Kidney tubule cell (primary cell): ENCODE measurements around the gene PTPRU.
"Not testable (repeated sequence)": the region's sequence is repeated elsewhere in the genome, so short reads cannot be mapped to it uniquely, and the experiment has no call there.

Experiments used
- DNase-seq: peaks from one replicate; pipeline ENCODE4 v3.0.0-alpha.2; 2018; ENCODE audit warnings: low spot score

PTPRU gene

DNA sequence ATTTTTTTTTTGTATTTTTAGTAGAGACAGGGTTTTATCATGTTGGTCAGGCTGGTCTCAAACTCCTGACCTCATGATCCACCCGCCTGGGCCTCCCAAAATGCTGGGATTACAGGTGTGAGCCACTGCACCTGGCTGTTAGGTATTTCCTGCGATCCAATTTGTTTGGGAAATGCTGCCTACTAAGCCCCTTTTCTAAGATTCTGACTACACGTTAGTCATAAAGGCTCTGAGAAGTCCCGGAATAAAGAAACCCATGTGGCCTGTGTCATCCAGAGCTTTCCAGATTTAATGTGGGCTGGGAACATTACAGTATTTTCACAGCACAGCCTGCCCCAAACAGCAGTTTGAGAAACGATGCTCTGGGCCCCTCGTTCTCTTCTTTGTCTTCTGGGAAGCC lies 14.1 kb upstream of the PTPRU start:
- DNase-seq: not testable (repeated sequence)

DNA sequence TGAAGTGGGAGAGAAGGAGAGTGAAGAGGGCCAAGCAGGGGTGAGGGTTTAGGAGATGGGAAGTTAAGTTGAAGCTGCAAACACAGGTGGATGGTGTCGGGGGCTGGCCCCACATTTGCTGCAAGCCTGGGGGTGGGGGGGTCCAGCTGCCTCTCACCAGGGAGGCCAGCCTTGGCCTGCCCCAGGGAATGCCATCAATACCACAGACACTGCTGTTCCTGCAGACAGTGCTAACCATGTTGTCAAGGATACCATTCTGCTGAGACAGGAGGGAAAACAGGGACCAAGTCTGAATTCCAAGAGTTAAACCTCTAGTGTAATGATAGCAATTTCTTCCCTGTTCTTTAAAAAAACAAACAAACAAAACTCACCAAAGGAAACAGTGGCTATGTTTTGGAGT lies 13.6 kb upstream of the PTPRU start:
- DNase-seq: no peak

DNA sequence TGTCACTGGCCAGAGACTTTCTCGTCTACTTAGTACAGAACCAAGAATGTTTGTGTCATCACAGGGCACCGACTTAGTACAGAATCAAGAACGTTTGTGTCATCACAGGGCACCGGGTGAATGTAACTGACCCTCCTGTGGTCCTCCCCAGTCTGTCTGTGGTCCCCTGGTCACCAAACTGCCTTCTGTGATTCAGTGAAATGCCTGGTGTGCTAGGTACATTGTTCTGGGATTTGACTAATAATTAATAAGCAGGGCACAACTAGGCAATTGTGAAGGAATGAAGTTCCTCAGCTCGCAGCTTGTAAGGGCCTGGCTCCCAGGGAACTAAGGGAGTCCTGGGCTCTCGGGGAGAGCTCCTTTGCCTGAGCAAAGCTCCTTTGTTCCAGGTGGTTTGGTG lies 12.8 kb upstream of the PTPRU start:
- peak; percentile 63 for DNase-seq

DNA sequence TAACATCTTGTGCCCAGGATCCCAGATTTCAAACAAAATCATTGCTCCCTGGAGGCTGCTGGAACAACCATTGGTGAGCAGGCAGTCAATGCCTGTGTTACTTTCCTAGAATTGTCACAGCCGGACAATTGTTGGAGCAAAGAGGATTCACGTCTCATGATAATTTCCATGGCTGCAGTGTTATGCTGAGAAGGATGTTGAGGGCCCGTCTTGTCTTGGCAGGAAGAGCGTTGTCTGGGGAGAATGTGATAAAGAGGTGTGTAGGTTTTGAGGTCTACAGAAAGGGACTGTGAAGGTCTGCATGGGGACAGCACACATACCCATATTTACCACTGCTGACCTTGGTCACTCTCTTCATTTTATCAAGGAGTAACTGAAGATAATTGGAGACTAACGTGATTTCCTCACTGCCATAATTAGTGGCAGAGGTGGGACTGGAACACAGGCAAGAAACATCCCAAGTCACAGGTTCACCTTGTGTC lies 11.9 kb upstream of the PTPRU start:
- no peak for DNase-seq

GRCh38 chr1:29225361-29225760 lies 11.0 kb upstream of the PTPRU start:
- no peak for DNase-seq

DNA sequence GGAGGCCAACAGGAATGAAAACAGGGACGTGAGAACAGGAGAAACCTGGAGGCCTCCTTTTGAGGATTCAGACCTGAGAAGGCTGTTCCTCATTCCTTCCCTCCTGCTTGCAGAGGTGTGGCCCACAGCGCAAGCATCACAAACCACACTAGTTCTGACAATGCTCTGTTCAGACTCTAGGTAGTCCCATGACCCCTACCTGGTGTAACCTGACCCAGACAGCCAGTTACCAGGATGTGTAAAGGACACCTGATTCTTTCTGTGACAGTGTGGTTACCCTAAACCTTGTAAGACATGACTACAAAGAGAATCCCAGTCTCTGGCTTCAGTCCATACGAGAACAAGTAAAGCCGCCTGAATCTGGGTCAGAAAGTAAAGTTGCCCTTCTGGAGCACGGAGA lies 8.8 kb upstream of the PTPRU start:
- peak; percentile 24 for DNase-seq

DNA sequence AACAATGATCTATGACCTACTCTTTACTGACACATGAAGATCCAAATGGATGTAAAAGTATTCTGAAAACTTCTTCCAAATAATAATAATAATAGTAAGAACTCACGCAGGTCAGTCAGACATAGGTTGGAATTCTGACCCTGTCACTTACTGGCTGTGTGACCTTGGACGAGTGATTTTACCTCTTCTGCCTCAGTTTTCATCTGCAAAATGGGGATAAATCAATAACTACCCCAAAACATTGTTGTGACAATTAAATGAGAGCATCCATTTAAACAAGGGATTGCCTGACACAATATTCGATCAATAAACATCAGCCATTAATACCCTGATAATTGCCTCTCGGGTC lies 6.1 kb upstream of the PTPRU start:
- no peak for DNase-seq

GRCh38 chr1:29230553-29231378 lies 5.6 kb upstream of the PTPRU start, which contains the start of gene MECR:
MECR (minus strand) TSS chr1:29230934; CDS start chr1:29230906, 28 bp downstream.
- DNase-seq: peak; percentile 90

DNA sequence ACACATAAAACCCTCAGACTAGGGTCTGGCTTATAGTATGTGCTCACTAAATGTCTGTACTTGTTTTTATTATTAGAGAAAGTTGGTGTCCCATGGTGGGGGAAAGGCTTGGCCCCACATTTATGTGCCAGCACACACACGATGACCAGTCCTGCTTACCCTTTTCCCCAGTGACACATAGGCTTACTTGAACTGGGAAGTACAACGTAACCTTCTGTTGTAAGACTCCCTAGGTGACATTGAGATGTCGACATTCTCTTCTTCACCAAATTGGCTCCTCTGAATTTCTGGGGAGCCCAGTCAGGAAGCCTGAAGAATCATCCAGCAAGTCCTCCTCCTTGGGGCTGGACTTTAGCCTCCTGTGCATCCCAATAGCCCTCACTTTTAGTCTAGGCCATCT lies 3.9 kb upstream of the PTPRU start:
- DNase-seq: no peak

GRCh38 chr1:29233693-29234092 lies 2.6 kb upstream of the PTPRU start:
- no peak for DNase-seq

DNA sequence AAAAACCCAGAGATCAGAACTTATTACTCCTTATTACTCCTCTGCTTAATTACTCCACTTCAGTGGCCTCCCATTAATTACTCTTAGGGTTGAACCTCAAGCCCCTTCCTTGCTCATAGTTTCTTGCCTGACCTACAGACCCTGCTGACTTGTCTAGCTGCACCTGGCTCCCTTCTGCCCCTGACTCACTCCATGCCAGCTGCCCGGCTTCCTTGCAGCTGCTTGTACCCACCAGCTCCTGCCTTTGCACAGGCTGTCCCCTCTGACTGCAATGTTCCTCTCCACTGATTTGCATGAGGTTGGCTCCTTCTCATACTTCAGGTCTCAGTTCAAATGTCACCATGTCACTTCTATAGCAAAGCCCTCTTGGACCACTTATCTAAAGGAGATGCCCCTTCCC lies 1.9 kb upstream of the PTPRU start:
- DNase-seq: no peak

- not testable (repeated sequence) for DNase-seq
These were observed 1.4 kb upstream of the PTPRU start for GRCh38 chr1:29234881-29235280.

DNA sequence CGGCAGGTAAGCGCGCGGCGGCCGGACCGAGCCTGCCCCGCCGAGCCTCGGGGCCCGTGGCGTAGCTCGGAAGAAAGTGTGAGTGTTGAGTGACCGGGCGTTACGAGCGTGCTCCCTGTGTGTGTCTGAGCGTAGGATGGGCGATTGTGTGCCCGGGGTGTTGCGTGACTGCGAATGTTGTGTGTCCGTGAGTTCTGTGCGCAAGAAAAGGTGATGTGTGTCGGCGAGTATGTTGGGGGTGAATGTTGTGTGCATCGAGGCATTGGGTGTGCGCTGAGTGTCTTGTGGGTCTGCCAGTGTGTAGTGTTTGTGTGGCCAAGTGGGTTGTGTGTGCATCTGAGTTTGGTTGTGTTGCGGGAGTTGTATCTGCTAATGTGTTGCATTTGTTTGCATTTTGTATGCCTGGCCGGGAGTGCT lies 398 bp downstream of the PTPRU start:
- DNase-seq: no peak

GRCh38 chr1:29237129-29237821 lies 953 bp downstream of the PTPRU start:
- DNase-seq: peak; percentile 46

GRCh38 chr1:29237852-29238619 lies 1.7 kb downstream of the PTPRU start:
- peak; percentile 20 for DNase-seq

DNA sequence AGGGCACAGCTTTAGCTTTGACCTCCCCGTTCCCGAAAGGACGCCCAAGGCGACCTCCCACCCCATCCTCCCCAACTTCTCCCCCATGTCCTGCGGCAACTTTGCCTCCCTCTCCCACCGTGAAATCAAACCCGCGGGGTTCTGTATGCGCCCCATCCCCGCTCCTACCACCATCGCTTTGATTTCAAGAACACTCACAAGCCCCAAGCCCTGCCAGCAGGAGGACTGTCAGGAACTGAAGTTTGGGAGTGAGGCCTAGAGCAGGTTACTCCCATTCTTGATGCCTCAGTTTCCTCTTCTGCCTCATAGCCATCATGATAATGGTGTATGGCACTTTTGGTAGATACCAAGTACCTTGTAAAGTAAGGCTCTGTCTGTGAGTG lies 2.3 kb downstream of the PTPRU start:
- DNase-seq: no peak

DNA sequence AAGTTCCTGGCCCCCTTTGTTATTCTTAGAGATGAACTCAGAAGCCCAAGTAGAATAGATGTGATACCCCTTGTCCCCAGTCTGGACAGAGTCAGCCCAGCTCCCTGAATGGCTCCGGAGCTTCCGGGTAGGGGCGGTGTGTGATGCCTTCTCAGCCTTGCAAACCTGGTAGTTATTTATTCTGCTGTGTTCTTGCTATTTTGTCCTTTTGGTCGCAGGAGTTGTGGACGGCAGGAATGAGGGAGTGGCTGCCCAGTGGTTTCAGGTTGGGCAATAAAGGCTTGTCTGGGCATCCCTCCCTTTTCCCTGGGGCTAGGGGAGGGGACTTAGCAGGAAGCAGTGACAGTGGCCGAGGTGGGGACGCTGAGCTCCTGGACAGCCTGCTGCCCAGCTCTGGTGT lies 2.8 kb downstream of the PTPRU start:
- DNase-seq: peak; percentile 63

DNA sequence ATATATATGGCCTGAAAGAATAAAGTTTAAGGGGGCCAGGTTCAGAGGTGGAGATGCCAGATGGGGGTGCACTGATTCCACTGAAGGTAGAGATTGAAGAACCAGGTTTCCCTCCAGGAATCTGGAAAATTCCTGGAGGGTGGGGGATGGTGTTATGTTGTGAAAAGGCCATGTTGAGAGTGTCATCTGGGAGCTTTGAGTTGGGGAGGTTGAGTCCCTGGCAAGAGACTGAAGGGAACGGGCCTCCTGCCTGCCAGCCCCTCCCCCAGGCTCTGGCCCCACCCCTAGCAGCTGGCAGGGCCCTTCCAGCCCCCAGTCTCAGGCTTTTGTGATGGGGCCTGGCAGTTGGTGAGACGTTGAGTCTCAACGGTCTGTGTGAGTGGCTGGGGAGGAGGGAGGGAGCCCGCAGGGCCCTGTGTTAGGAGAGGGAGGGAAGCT lies 4.1 kb downstream of the PTPRU start:
- no peak for DNase-seq

DNA sequence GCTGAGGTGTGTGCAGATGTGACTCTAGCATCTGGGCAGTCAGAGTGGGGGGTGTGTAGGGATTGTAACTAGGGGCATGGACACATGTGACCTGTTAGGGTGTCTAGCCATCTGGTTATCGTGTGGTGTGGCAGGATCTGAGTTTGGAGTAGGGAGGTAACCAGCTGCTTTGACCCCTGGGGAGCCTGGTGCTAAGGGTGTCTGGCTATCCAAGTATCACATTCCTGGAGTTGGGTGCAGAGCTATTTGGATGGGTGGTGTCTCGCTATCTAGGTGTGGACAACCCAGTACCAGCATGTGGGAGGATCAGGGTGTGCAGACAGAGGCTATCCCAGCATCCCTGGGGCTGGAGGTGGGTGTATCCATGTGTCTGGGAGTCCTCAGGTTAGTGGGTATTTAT lies 4.7 kb downstream of the PTPRU start:
- no peak for DNase-seq

- no peak for DNase-seq
These were observed 6.9 kb downstream of the PTPRU start for GRCh38 chr1:29243023-29243870.

- no peak for DNase-seq
These were observed 7.5 kb downstream of the PTPRU start for GRCh38 chr1:29243871-29244200.

DNA sequence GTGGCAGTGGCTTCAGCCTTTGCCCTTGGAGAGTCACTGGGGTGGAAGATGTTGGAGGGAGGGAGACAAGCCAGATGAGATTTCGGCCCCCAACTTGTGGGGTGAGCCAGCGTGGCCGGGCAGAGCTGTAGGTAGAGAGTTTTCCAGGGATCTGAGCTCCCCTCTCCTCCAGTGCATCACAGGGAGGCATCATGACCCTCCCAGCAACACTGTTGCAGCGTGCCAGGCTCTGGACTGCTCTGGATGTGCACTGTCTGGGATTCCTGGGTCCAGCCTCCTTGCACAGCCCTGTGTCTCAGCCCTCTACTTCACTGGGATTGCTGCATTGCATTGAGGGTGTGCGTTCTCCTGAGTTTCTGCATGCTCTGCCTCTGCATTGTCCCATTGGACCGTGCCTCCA lies 8.9 kb downstream of the PTPRU start:
- DNase-seq: no peak
